ENCODE data around the gene NALCN.

DNA sequence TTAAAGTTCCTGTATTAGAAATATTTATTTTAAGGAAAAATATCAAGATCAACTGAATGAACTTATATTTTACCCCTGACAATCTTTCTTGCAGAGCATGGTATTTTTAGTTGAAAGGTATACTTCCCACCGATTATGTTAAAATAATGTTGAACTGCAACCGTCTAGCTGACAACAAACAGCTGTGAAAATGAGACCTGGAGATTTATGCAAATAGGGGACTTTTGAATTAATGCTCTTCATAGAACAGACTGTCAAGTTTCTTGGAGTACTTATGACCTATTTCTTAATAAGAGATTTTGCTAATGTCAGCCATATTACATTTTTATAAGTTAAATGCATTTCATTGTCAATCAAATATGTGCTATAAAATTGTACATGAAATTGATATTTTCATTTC, 210.9 kb downstream of the NALCN start:
- TF ChIP-seq ZNF555 (tag by site-specific recombination; conservative IDR thresholded peaks at IDR 0.05) (no peak), ZNF768 (tag by site-specific recombination; IDR thresholded peaks at IDR 0.05) (no peak)

Data from HEK293 (cell line).